HFFc6 (cell line): ENCODE measurements around the gene FHIP2A. TPM values are rescaled to one million over a fixed set of nuclear protein-coding genes. Genes with fewer than 3 reads are reported as not detected.
A peak's percentile ranks its signal among the peaks of the same experiment; 100 is the strongest.
"Not testable (repeated sequence)": the region's sequence is repeated elsewhere in the genome, so short reads cannot be mapped to it uniquely, and the experiment has no call there.

ENCODE experiments used
- DNase-seq: peaks from one replicate; pipeline ENCODE4 v3.0.0-alpha.2; 2018
- H3K27ac Mint-ChIP-seq: 2 replicates; pipeline ENCODE4 v1.8.0; 2020; ENCODE audit warnings: mild to moderate bottlenecking, mixed read lengths
- H3K27me3 Mint-ChIP-seq: 2 replicates; pipeline ENCODE4 v1.8.0; 2021; ENCODE audit warnings: mild to moderate bottlenecking, moderate library complexity, mixed read lengths; ENCODE audit not compliant: insufficient read depth
- H3K36me3 Mint-ChIP-seq: 2 replicates; pipeline ENCODE4 v1.8.0; 2021; ENCODE audit warnings: low read depth, mixed read lengths
- H3K4me1 Mint-ChIP-seq: 2 replicates; pipeline ENCODE4 v1.8.0; 2020; ENCODE audit warnings: low read depth, mixed read lengths
- H3K4me3 Mint-ChIP-seq: 2 replicates; pipeline ENCODE4 v1.8.0; 2020; ENCODE audit warnings: mild to moderate bottlenecking, moderate library complexity, mixed read lengths
- H3K9me3 Mint-ChIP-seq: 2 replicates; pipeline ENCODE4 v1.8.0; 2020; ENCODE audit warnings: mild to moderate bottlenecking, mixed read lengths
- CTCF ChIP-seq: fragments of 200-600 bp; sonication (generic); IDR thresholded peaks from 2 replicates; pipeline ENCODE4 v1.5.0; 2021; ENCODE audit warnings: antibody characterized with exemption, mild to moderate bottlenecking
- long read RNA-seq: library from polyadenylated mRNA; unstranded; transcript quantifications from one replicate; pipeline ENCODE4 v2.0.0, GENCODE V29; 2019
- total RNA-seq, 6 experiments: library from RNA; stranded (reverse); fragmentation: NEBNext Ultra II Directional; extraction: Animal tissue kit (Norgen Biotek cat#: 25700); gene quantifications; 2 replicates in 1 of 6; 3 replicates in 5 of 6; pipeline ENCODE4 v1.2.3, GENCODE V29; 2021

FHIP2A gene, protein sequence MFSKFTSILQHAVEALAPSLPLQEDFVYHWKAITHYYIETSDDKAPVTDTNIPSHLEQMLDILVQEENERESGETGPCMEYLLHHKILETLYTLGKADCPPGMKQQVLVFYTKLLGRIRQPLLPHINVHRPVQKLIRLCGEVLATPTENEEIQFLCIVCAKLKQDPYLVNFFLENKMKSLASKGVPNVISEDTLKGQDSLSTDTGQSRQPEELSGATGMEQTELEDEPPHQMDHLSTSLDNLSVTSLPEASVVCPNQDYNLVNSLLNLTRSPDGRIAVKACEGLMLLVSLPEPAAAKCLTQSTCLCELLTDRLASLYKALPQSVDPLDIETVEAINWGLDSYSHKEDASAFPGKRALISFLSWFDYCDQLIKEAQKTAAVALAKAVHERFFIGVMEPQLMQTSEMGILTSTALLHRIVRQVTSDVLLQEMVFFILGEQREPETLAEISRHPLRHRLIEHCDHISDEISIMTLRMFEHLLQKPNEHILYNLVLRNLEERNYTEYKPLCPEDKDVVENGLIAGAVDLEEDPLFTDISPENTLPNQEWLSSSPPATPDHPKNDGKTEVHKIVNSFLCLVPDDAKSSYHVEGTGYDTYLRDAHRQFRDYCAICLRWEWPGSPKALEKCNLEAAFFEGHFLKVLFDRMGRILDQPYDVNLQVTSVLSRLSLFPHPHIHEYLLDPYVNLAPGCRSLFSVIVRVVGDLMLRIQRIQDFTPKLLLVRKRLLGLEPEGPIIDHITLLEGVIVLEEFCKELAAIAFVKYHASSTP
- 10 to 100 TPM; 35.1 to 54.1 (median 42.6) TPM for total RNA-seq
- long read RNA-seq, full-length matches to known transcripts = 4 of 17 reads
- long read RNA-seq, partial matches to known transcripts = 2 of 17 reads
- long read RNA-seq, other reads (novel, unspliced or antisense) = 11 of 17 reads

GRCh38 chr10:114821293-114821914 is at the start of gene FHIP2A:
FHIP2A (plus strand) TSS chr10:114821780; CDS start chr10:114822079, 299 bp downstream.
- TF ChIP-seq CTCF = peak; percentile 76
- peak; percentile 43 for DNase-seq
- Mint-ChIP-seq H3K36me3 (peaks cover 25% of the 10 kb centered on the region), H3K4me1 (peaks cover 65% of the 10 kb centered on the region), H3K4me3 (peak within 1 kb of the TSS; percentile 95), H3K27me3 (peaks cover 3% of the 10 kb centered on the region; the same call in 1 of the 2 replicates), H3K27ac (peak within 1 kb of the TSS; percentile 97), H3K9me3 (no peaks in the 10 kb centered on the region)

DNA sequence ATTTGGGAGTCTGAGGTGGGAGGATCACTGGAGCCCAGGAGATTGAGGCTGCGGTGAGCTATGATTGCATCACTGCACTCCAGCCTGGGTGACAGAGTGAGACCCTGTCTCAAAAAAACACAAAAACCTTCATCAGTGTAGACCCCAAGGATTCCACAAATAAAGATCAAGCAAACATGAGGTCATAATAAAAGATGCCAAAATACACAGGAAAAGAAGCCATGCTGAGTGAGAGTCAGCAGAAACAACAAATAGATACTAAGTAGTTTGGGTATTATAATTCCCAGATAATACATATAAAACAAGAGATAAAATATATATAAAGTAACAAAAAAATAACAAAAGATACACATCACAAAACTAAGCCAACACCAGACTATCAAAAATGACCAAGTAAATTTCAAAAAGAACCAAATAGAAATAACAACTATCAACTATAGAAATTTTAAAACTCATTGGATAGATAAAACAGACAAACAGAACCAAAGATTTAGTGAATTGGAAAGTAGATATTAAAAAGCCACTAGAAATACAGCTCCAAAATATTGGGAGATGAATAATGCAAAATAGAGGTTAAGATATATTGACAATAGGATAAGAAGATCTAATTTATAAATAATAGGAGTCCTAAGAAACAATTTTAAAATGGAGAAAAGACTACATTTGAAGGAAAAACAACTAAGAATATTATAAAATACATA is 48.9 kb upstream of the FHIP2A start:
- Mint-ChIP-seq H3K27ac (no peak overlapping the region), H3K36me3 (no peaks in the 10 kb centered on the region), H3K9me3 (no peaks in the 10 kb centered on the region), H3K27me3 (peaks cover 3% of the 10 kb centered on the region), H3K4me1 (peaks cover 24% of the 10 kb centered on the region), H3K4me3 (no peak overlapping the region)
- TF ChIP-seq CTCF = no peak
- DNase-seq = no peak

DNA sequence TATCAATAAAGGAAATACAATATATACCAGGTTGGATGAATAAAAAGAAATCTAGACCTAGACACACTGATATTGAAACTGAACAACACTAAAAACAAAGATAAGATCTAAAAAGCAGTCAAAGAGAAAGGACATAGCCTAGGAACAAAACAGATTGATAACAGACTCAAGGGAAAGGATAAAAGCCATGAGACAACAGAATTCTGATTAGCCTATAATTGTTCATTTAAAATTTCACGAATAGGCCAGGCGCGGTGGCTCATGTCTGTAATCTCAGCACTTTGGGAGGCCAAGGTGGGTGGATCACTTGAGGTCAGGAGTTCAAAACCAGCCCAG is 48.4 kb upstream of the FHIP2A start:
- no peaks in the 10 kb centered on the region for H3K9me3 Mint-ChIP-seq
- H3K27ac Mint-ChIP-seq = no peak overlapping the region

GRCh38 chr10:114775082-114775481 is 46.5 kb upstream of the FHIP2A start:
- H3K27ac Mint-ChIP-seq, H3K9me3 Mint-ChIP-seq, H3K27me3 Mint-ChIP-seq, H3K36me3 Mint-ChIP-seq, H3K4me3 Mint-ChIP-seq, DNase-seq: not testable (repeated sequence)
- H3K4me1 Mint-ChIP-seq = peaks cover 24% of the 10 kb centered on the region

More for the DNA sequence above, 48.4 kb upstream of the FHIP2A start:
- peaks cover 3% of the 10 kb centered on the region for H3K27me3 Mint-ChIP-seq
- no peak overlapping the region for H3K4me3 Mint-ChIP-seq
- TF ChIP-seq CTCF = no peak
- DNase-seq = no peak
- H3K36me3 Mint-ChIP-seq = no peaks in the 10 kb centered on the region
- H3K4me1 Mint-ChIP-seq = peaks cover 24% of the 10 kb centered on the region

DNA sequence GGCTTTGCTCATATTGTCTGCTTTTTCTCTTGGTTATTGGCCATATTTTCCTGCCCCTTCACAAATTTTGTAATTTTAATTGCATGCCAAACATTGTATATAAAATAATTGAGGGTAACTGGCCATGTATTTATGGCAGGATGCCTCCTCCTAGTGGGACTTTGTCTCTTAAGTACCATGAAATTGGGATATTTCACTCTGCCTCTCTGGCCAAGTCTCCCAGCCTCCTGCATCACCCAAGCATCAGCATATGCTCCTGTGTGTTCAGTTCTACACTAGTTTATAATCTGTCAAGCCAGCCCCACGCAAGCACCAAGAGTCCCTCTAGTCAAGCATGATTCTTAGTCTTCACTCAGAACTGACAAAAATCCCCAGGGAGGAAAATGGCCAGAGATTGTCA is 44.2 kb upstream of the FHIP2A start:
- Mint-ChIP-seq H3K36me3 (no peaks in the 10 kb centered on the region), H3K4me1 (peaks cover 22% of the 10 kb centered on the region), H3K9me3 (no peaks in the 10 kb centered on the region), H3K4me3 (no peak overlapping the region), H3K27ac (no peak overlapping the region), H3K27me3 (peaks cover 3% of the 10 kb centered on the region; the same call in 1 of the 2 replicates)
- TF ChIP-seq CTCF = no peak; the same call in 1 of the 2 replicates
- DNase-seq = no peak
